Umbilical cord (tissue), 2 donors: Measurements from ENCODE around the gene MPZ. TPM values are rescaled to one million over a fixed set of nuclear protein-coding genes. Genes with fewer than 3 reads are reported as not detected.
A peak's percentile ranks its signal among the peaks of the same experiment; 100 is the strongest.
"Not testable (repeated sequence)": the region's sequence is repeated elsewhere in the genome, so short reads cannot be mapped to it uniquely, and the experiment has no call there.

Source experiments
- DNase-seq: peaks from one replicate; pipeline ENCODE4 v3.0.0-alpha.2; 2015; ENCODE audit warnings: low spot score
- total RNA-seq: library from RNA; depleted of rRNA; stranded (reverse); fragments of >200 nt; gene quantifications from one replicate; pipeline ENCODE4 v1.2.3, GENCODE V29; 2014; ENCODE audit warnings: low replicate concordance; ENCODE audit not compliant: insufficient read depth

MPZ gene
- total RNA-seq, result 0.48 TPM

GRCh38 chr1:161309868-161310267 is at the start of gene MPZ:
Gene MPZ (minus strand): TSS chr1:161309968. CDS start chr1:161309905, 63 bp downstream.
- DNase-seq, result no peak

GRCh38 chr1:161359291-161359690 is 49.5 kb upstream of the MPZ start:
- peak; percentile 23 for DNase-seq

- DNase-seq, result no peak
Observed at GRCh38 chr1:161357073-161357472, 47.3 kb upstream of the MPZ start.

- DNase-seq, result no peak
Observed at GRCh38 chr1:161351482-161351881, 41.7 kb upstream of the MPZ start.

GRCh38 chr1:161350671-161351070 is 40.9 kb upstream of the MPZ start:
- DNase-seq, result no peak

GRCh38 chr1:161342821-161343220 is 33.1 kb upstream of the MPZ start:
- DNase-seq, result no peak

GRCh38 chr1:161342177-161342576 is 32.4 kb upstream of the MPZ start:
- no peak for DNase-seq

GRCh38 chr1:161335796-161336195 is 26.0 kb upstream of the MPZ start:
- no peak for DNase-seq

- no peak for DNase-seq
Observed at GRCh38 chr1:161333166-161333565, 23.4 kb upstream of the MPZ start.

- no peak for DNase-seq
Observed at GRCh38 chr1:161330346-161330745, 20.6 kb upstream of the MPZ start.

- DNase-seq, result no peak
Observed at GRCh38 chr1:161324020-161324419, 14.3 kb upstream of the MPZ start.

- DNase-seq, result not testable (repeated sequence)
Observed at GRCh38 chr1:161315841-161316674, 6.3 kb upstream of the MPZ start.

GRCh38 chr1:161314201-161314981 is 4.6 kb upstream of the MPZ start, which contains the start of gene SDHC:
Gene SDHC (plus strand): TSS chr1:161314381. CDS start chr1:161314406, 25 bp downstream.
- peak; percentile 95 for DNase-seq

GRCh38 chr1:161313554-161314200 is 3.9 kb upstream of the MPZ start:
- no peak for DNase-seq

GRCh38 chr1:161311595-161312181 is 1.9 kb upstream of the MPZ start:
- no peak for DNase-seq

GRCh38 chr1:161307892-161308638 is 1.7 kb downstream of the MPZ start:
- no peak for DNase-seq

GRCh38 chr1:161307230-161307768 is 2.5 kb downstream of the MPZ start:
- no peak for DNase-seq

- peak; percentile 80 for DNase-seq
Observed at GRCh38 chr1:161305867-161306519, 3.8 kb downstream of the MPZ start.

- DNase-seq, result no peak
Observed at GRCh38 chr1:161304927-161305866, 4.6 kb downstream of the MPZ start.
